Measurements from ENCODE around the gene SPRN. TPM values are rescaled to one million over a fixed set of nuclear protein-coding genes. Genes with fewer than 3 reads are reported as not detected.
"Not testable (repeated sequence)": the region's sequence is repeated elsewhere in the genome, so short reads cannot be mapped to it uniquely, and the experiment has no call there.

SPRN gene
- total and polyA plus RNA-seq, 2 of the 4 experiments (the other 2 are of a cell fraction), result 0.36 to 2.3 TPM

DNA sequence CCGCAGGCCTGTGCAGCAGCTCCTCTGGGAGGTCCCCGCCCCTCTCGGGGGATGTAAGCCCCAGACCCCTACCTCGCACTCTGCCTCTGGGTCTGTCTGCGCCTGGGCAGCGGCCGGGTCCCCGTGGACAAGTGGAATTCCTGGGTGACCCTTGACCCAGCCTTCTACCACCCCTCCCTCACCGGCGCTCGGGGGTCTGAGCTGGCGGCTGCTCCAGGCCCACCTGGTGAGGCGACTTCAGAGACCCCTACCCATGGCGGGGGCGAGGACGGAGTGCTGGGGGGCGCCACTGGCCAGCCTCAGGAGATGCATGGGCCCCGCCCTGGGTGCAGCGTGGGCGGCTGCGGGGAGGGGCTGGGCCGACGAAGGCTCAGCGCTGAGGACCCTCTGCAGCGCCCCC is 8.4 kb upstream of the SPRN start:
- H3K36me3 ChIP-seq (ENCODE audit: control insufficient read depth, insufficient read depth, low read length); H3K27me3 ChIP-seq (ENCODE audit: control insufficient read depth, insufficient read depth, low read length); CTCF ChIA-PET; H3K4me1 ChIP-seq (ENCODE audit: control insufficient read depth, insufficient read depth, low read length); H4K20me1 ChIP-seq (ENCODE audit: insufficient read depth, low read length); H3K9me1 ChIP-seq (ENCODE audit: insufficient read depth, low read length); H2BK20ac ChIP-seq (ENCODE audit: low read depth, low read length); H2BK5ac ChIP-seq (ENCODE audit: low read depth, low read length, poor library complexity, severe bottlenecking); DNase-seq; in situ Hi-C loops (cut with MboI; ENCODE audit: low sequenced_read_pairs); H3K23ac ChIP-seq (ENCODE audit: low read depth, low read length); H3K9ac ChIP-seq (ENCODE audit: low read depth, low read length); BruUV-seq (replicated peaks); dilution Hi-C loops (cut with HindIII; ENCODE audit: low sequenced_read_pairs, unreplicated experiment); H4K8ac ChIP-seq (ENCODE audit: low read depth in 2 of 2, low read length in 2 of 2); H3K14ac ChIP-seq (replicated peaks; ENCODE audit: low read depth, low read length); H3K4ac ChIP-seq (ENCODE audit: low read depth, low read length); H4K91ac ChIP-seq (ENCODE audit: insufficient read depth, low read depth, low read length); intact Hi-C loops (cut with micrococcal nuclease); H4K5ac ChIP-seq (ENCODE audit: low read depth, low read length); H2BK120ac ChIP-seq (ENCODE audit: low read depth, low read length); H3K4me3 ChIP-seq (ENCODE audit: insufficient read depth, low read depth, low read length); H2AK5ac ChIP-seq (ENCODE audit: low read depth, low read length); H2AK9ac ChIP-seq (replicated peaks; ENCODE audit: low read depth, low read length, poor library complexity); H3K18ac ChIP-seq (ENCODE audit: low read depth, low read length); POLR2A ChIA-PET (ENCODE audit: unreplicated experiment); H3K9me3 ChIP-seq (ENCODE audit: control insufficient read depth, insufficient read depth, low read length); H3K79me1 ChIP-seq (ENCODE audit: low read depth in 1 of 2, low read length in 2 of 2); H2BK15ac ChIP-seq (ENCODE audit: low read depth, low read length); H3K27ac ChIP-seq (ENCODE audit: insufficient read depth, low read length); ATAC-seq (ENCODE audit: low read depth); H3K56ac ChIP-seq (ENCODE audit: extremely low read depth, insufficient read depth, low read length); H3K4me2 ChIP-seq (ENCODE audit: low read depth, low read length); H2AFZ ChIP-seq (replicated peaks; ENCODE audit: low read length, poor library complexity): not testable (repeated sequence)
- WGBS, 2 experiments (ENCODE audit: extremely low coverage in 2 of 2, insufficient read length in 1 of 2), result no CpG with 5 or more reads among the region's 25 CpGs

DNA sequence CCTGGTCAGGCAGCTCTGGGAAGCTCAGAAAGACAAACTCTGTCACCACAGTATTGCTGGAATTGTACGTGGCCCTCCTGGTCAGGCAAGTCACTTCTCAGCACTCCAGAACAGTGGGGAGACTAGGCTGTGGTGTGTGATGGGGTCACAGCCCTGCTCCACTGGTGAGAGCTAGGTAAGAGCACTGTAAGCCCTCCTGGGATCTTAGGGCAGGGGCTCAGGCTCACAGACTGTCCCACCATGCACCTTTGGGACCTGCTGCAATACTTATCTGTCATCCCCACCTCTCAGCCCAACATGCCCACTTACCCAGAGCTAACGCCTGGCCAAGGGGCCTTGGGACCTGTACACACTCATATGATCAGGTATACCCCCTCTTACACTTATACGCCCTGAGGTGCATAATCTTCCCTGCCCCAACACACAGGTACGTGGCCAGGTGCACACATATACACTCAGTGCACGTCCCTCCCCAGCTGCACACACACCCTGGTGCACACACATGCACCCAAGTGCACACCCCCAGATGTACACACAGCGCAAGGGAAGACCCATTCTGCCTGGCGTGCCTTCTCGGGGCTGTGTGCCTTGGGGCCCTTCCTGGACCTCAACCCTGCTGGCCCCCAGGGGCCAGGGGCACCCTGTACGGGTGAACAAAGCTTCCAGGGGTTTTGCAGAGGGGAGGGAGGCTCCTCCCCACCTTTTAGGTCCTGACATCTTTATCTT is 7.6 kb upstream of the SPRN start:
- H3K9me3 ChIP-seq (ENCODE audit: control insufficient read depth, insufficient read depth, low read length); H3K9me1 ChIP-seq (ENCODE audit: insufficient read depth, low read length); H4K5ac ChIP-seq (ENCODE audit: low read depth, low read length); H3K9ac ChIP-seq (ENCODE audit: low read depth, low read length); H2BK20ac ChIP-seq (ENCODE audit: low read depth, low read length); H4K20me1 ChIP-seq (ENCODE audit: insufficient read depth, low read length); DNase-seq; H4K91ac ChIP-seq (ENCODE audit: insufficient read depth, low read depth, low read length); in situ Hi-C loops (cut with MboI; ENCODE audit: low sequenced_read_pairs); intact Hi-C loops (cut with micrococcal nuclease); BruUV-seq (replicated peaks); H3K27ac ChIP-seq (ENCODE audit: insufficient read depth, low read length); H2AFZ ChIP-seq (replicated peaks; ENCODE audit: low read length, poor library complexity); ATAC-seq (ENCODE audit: low read depth); CTCF ChIA-PET; H3K56ac ChIP-seq (ENCODE audit: extremely low read depth, insufficient read depth, low read length); H3K79me1 ChIP-seq (ENCODE audit: low read depth in 1 of 2, low read length in 2 of 2); H4K8ac ChIP-seq (ENCODE audit: low read depth in 2 of 2, low read length in 2 of 2); H2BK15ac ChIP-seq (ENCODE audit: low read depth, low read length); H3K27me3 ChIP-seq (ENCODE audit: control insufficient read depth, insufficient read depth, low read length); H3K36me3 ChIP-seq (ENCODE audit: control insufficient read depth, insufficient read depth, low read length); H3K4me3 ChIP-seq (ENCODE audit: insufficient read depth, low read depth, low read length); H3K14ac ChIP-seq (replicated peaks; ENCODE audit: low read depth, low read length); H2BK5ac ChIP-seq (ENCODE audit: low read depth, low read length, poor library complexity, severe bottlenecking); POLR2A ChIA-PET (ENCODE audit: unreplicated experiment); H2AK5ac ChIP-seq (ENCODE audit: low read depth, low read length); H2BK120ac ChIP-seq (ENCODE audit: low read depth, low read length); dilution Hi-C loops (cut with HindIII; ENCODE audit: low sequenced_read_pairs, unreplicated experiment); H3K4ac ChIP-seq (ENCODE audit: low read depth, low read length); H3K4me1 ChIP-seq (ENCODE audit: control insufficient read depth, insufficient read depth, low read length); H3K18ac ChIP-seq (ENCODE audit: low read depth, low read length); H2AK9ac ChIP-seq (replicated peaks; ENCODE audit: low read depth, low read length, poor library complexity); H3K4me2 ChIP-seq (ENCODE audit: low read depth, low read length); H3K23ac ChIP-seq (ENCODE audit: low read depth, low read length): not testable (repeated sequence)
- WGBS, 2 experiments (ENCODE audit: extremely low coverage in 2 of 2, insufficient read length in 1 of 2), result no CpG with 5 or more reads among the region's 9 CpGs

Measured in IMR-90 (cell line).